OCI-LY1 (cell line): ENCODE measurements around the gene TTPAL.

Experiments used
- CTCF ChIP-seq: fragments of 200-600 bp; sonication (generic), shearing (Covaris generic); IDR thresholded peaks from 2 replicates; pipeline ENCODE4 v1.5.1; 2017; ENCODE audit warnings: mild to moderate bottlenecking, antibody characterized with exemption, low read length, moderate library complexity, mixed read lengths
- EZH2 ChIP-seq: fragments of 200-600 bp; sonication (generic), shearing (Covaris generic); IDR thresholded peaks from 2 replicates; pipeline ENCODE4 v1.8.0; 2017; ENCODE audit warnings: borderline replicate concordance, mixed run types, mild to moderate bottlenecking, antibody characterized with exemption, low read length, moderate library complexity, mixed read lengths

GRCh38 chr20:44496976-44497375 is 21.3 kb downstream of the TTPAL start:
- no peak for TF ChIP-seq CTCF
- TF ChIP-seq EZH2 = no peak
